ENCODE measurements around the gene YPEL3.

YPEL3 gene

DNA sequence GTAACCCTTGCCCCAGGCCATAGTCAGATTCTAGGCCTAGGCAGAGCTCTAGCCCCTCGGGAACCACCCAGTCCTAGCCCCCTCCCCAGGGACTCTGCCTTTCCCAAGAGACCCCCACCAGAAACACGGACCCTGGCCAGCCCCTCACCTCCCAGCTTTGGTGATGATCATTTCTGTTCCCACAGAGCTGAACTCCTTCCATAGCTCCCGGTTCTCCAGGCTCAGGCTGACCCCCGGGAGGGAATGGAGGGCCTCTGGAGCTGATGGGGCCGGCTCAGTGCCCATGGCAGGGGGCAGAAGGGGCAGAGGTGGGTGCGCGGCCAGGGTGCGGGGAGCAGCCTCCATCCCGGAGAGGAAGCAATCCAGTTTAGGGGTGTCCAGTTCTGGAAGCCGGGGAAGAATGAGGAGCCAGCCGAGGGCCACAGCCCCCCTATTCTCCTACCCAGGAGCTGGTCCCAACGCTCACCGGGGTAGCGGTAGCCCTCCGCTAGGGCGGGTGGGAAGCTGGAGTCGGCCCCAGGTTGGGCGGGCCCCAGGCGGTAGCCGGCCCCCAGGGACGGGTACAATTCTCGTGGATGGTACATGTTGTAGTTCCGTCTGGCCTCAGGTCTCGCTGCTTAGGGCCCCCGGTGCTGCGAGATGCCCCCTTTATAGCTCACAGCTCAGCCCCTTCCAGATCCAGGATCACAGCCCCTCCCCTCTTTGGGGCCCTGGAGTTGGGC is 5.2 kb downstream of the YPEL3 start:
- no peak for DNase-seq (ENCODE audit: low spot score)

DNA sequence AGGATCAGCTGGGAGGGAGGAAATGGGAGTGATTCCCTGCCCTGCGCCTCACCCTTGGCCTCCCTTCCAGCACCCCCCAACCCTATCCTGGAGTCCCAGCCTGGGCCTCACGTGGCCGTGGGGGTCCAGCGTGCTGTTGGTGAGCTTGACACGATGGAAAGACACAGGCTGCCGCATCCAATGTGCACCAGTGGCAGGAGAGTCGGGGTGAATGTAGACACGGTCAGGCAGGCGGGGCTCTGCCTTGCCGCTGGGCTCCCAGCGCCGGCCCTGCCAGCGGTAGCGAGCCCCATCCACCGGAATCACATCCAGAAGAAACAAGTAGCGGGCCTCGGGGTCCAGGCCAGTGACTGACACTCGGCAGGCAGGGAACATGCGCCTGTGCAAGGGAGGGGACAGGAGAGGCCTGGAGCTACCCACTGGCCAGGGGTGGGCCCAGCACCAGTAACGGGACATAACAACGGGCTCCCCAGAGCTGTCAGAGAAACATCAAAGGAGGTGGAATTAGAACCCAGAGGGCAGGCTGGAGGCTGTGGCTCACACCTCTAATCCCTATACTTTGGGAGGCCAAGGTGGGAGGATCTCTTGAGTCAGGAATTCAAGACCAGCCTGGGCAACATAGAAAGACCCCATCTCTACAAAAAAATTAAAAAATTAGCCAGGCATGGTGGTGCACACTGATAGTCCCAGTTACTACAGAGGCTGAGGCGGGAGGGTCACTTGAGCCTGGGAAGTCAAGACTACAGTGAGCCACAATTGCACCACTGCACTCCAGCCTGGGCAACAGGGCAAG is 7.0 kb downstream of the YPEL3 start:
- no peak for DNase-seq (ENCODE audit: low spot score)

DNA sequence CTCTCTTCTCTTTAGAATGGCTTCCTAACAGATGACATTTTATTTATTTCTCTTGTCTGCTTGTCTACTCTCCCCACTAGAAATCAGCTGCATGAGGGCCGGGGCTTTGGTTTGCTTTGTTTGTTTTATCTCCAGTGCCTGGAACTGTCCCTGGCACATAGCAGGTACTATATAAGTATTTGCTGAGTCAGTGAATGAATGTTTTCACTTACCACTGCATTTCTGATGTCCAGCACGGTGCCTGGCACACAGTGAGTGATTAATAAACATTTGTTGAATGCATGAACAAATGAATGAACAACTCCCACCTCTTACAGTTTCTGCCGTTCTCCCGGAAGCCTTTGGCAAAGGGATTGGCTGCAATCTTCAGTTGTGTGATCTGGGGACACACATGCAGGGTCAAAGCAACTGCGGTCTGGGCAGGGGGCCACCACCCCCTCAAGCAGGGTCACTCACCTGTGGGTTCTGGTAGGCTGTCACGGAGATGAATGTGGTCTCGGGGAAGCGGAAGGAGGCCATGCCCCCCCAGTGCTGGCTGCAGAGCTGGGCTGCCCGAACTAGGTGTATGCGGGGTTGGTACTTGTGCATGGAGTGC is 7.7 kb downstream of the YPEL3 start:
- no peak for DNase-seq (ENCODE audit: low spot score)

DNA sequence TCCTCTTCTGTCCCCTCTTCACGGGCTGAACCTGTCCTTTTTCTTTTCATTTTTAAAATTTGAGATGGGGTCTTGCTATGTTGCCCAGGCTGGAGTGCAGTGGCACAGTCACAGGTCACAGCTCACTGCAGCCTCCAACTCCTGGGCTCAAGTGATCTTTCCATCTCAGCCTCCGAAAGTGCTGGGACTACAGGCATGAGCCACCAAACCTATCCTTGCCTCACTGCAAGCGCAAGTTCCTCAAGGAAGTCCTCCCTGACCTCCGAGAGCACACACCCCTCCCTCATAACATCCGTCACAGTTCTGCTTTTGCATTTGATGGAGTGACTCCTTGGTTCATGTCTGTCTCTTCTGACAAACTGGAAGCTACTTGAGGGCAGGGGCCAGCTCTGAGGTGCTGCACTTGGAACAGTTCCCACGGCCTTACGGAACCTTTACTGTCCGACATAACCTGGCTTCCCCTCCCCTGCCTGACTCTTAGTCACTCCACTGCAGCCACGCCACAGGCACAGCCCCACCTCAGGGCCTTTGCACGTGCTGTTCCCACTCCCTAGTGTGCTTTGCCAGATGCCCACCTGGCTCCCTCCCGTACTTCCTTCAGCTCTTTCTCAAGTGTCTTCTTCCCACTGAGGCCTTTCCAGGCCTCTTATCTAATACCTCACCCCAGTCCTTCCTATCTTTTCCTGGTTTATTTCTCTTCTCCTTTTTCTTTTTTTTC is 8.7 kb downstream of the YPEL3 start:
- DNase-seq (ENCODE audit: low spot score) = no peak

DNA sequence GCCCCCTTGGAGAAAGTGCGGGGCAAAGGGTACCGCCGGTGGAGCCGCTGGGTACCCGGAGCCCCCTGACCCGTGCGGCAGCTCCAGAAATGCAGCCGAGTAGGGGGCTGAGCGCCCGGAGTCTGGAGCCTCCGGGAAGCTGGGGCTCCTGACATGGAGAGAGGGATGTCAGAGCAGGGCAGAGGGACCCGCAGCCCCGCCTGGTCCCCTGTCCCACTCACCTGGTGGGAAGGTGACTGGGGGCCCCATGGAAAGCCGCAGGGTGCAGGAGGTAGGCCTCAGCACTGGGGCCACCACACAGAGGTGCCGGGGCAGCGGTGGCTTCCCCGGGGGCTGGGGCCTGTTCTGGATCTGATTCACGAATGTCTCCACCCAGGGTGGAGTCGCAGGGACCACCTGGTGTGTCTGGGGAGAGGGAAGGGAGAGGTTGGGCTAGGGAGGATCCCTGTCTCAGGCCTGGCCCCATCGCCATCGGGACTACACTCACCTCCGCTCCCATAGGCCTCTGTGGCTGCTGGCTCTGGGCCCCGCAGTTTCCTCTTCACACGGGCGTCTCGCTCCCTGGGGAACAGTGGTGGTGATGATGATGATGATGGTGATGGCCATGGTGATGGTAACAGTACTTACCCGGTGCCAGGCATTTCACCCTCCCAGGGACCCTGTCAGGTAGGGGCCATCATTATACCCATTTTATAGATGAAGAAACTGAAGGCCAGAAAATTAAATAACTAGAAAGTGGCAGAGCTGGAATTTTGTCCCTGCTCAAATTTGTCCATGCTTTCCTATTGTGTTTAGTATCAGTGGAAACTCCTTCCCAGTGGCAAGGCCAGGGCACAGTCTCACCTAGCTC is 9.5 kb downstream of the YPEL3 start:
- DNase-seq (ENCODE audit: low spot score) = no peak

DNA sequence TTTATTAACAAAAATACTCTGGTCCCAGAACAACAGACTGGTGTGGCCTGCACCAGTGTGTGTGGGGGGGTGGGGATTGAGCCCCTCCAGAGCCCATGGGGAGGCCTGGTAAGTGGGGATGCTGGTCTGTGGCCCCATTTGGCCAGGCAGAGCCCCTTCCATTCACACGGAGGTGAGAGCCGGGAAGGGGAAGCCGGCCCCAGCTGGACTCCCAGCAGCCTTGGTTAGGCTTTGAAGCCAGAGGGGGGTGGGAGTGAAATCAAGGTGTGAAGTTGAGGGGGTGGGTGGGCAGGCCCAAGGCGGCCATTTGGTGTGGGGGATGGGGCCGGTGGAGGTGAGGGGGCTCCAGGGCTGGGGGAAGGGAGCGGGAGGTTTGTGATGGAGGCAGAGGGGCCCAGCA is 10.2 kb downstream of the YPEL3 start:
- no peak for DNase-seq (ENCODE audit: low spot score)

DNA sequence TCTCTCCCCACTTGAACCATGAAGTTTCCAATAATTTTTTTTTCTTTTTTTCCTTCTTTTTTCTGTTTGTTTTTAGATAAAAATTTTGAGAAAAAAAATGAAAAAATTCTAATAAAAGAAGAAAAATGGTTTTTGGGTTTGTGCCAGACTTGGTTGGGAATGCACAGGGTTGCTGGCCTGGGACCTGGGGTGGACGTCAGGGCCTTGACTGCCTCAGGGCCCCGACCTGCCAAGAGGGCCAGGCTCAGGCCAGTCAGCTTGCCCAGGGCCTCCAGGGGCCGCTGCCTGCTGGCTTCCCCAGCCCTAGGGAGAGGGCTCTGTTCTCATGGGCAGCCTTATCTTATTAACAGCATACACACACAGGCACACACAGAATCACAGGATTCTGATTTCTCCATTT is 10.8 kb downstream of the YPEL3 start:
- DNase-seq (ENCODE audit: low spot score) = no peak

DNA sequence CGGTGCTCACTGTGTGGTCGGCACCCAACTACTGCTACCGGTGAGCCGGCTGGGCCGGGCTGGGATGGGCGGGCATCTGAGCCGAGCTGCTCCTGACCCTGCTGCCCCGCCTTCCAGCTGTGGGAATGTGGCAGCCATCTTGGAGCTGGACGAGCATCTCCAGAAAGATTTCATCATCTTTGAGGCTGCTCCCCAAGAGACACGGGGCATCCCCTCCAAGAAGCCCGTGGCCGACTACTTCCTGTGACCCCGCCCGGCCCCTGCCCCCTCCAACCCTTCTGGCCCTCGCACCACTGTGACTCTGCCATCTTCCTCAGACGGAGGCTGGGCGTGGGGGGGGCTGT is 11.2 kb downstream of the YPEL3 start:
- no peak for DNase-seq (ENCODE audit: low spot score)

DNA sequence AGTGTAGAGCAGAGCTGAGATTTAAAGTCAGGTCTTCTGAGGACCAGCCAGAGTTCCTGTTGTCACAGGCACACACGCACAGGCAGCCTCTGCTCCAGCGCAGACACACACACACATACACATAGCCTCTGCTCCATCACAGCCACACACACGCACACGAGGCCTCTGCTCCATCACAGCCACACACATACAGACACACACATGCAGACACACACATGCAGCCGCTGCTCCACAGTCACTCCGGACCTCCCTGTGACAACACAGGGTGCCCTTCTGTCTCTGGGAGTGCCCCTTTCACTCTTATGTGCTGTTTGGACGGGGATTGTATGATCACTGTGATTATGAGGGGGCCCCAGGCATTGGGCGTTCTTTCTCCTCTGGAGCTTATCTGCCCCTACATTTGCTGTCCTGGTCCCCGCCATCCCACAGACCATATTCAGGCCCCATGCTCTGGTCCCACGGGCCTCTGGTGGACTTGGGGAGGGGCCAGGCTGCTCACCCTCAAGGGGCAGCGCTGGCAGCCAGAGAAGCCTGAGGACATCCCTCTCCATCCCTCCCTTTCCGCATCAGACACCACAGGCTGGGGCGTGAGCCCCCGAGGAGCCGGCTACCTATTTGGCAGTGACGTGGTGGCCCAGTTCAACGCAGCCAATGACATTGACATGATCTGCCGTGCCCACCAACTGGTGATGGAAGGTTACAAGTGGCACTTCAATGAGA is 11.8 kb downstream of the YPEL3 start:
- no peak for DNase-seq (ENCODE audit: low spot score)

DNA sequence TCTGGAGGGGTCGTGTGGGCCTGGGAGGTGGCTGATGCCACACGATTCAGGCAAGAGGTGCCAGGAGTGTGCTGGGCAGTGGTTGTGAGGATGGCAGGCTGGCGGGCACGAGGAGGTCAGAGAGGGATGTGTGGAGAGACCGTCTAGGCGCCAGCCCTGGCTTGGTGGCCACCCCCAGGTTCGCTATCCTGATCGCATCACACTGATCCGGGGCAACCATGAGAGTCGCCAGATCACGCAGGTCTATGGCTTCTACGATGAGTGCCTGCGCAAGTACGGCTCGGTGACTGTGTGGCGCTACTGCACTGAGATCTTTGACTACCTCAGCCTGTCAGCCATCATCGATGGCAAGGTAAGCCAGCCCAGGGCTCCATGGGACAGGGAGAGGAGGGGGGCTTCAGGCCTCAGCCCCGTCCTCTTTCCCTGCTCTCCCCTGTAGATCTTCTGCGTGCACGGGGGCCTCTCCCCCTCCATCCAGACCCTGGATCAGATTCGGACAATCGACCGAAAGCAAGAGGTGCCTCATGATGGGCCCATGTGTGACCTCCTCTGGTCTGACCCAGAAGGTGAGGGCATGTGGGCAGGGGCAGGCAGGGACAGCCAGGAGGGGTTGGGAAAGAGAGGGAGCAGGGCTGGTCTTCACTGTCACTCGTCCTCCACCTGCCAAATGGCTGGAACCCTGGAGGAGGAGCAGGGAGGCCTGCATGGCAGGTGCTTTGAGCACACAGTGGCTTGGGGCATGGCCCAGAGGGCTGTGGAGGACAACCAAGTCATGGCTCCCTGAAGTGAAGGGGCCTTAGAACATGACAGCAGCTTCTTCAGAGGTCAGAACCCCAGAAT is 12.6 kb downstream of the YPEL3 start:
- no peak for DNase-seq (ENCODE audit: low spot score)

DNA sequence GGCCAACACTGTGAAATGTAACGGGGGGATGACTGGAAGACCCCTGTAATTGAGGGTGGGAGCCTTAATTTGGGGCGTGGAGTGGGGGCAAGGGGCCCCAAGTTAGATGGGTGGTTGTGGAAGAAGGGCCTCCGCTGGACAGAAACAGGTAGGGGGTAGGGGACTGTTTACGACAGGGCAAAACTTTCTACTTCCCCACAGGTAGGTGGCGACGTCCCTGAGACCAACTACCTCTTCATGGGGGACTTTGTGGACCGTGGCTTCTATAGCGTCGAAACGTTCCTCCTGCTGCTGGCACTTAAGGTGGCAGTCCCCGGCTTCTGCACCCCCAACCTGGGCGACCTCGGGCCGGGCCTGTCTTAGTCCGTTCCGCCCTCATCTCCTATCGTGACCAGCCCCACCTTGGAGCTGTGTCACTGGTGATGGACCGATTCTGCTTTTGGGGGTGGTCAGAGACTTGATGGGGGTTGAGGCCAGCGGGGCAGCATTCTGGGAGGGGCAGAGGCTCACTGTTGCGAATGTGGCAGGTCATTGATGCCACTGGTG is 13.4 kb downstream of the YPEL3 start:
- no peak for DNase-seq (ENCODE audit: low spot score)

DNA sequence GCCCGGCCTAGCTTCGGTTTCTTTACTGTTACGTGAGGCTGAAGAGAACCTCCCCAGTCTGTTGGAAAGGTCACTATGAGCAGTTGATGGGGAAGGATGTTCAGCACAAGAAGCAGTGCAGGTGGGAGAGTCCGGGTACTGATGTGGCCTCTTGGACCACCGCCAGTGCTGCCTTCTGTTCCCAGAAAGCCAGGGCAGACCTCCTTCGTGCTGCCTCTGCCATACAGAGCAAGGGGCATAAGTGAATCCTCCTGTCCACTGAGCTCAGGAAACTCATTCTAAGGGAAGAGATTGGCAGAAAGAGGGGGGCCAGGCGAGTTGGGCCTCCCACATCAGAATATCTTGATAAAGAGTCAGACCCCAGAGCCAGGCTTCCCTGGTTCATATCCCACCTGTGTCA is 16.5 kb downstream of the YPEL3 start:
- no peak for DNase-seq (ENCODE audit: low spot score)

DNA sequence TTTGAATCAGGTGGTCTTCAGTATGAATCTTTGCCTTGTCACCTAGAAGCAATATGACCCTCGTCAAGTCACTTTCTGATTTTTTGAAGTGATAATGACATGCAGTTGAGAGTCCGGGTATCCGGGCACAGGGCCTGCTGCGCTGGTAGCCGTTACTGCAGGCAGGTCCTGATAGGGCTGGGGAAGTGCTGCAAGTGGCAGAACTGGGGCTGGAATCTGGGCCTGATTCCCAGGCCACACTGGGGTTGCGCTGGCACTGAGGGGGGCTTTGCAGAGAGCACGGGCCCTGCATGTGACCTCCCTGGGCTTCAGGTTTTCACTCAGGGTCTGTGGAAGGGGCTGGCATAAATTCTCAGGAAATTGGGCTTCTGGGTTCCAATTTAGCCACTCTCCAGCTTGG is 17.3 kb downstream of the YPEL3 start:
- DNase-seq (ENCODE audit: low spot score) = no peak

DNA sequence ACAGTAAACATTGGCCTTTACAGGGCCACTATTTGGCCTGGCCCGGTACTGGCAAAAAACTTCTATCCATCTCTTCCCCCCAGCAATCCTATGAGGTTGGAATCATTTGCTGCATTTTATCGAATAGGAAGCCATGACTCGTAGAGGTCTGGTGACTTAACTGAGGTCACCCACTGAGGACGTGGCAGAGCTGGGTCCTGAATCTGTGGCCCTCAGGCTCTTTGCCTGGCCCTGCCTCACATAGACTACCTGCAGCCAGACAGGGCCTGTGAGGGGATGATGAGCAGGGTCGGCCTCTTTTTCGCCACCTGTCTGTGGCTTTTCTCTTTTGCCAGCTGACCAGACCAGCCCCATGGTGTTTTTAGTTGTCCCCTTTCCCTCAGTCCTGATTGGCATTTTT is 18.4 kb downstream of the YPEL3 start:
- DNase-seq (ENCODE audit: low spot score) = no peak

DNA sequence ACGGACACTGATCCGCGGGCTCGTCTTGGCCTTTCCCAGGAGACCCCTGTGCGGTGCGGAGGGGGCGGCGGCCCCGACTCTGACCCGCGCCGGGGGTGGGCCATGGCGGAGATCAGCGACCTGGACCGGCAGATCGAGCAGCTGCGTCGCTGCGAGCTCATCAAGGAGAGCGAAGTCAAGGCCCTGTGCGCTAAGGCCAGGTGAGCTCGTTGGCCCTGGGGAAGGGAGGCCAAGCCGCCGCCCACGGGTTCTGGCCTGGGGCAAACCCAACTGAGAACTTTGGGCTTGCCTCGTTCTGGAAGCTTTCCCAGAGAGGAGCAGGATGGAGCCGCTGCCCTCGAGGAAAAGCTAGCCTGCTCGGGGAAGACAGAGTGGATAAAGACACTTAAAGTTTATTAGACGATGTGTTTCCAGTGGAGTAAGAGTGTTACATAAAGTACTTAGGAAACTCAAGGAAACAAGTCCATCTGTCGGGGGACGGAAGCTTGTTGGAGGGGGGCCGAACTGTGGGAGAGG is 19.7 kb downstream of the YPEL3 start:
- DNase-seq (ENCODE audit: low spot score) = no peak

DNA sequence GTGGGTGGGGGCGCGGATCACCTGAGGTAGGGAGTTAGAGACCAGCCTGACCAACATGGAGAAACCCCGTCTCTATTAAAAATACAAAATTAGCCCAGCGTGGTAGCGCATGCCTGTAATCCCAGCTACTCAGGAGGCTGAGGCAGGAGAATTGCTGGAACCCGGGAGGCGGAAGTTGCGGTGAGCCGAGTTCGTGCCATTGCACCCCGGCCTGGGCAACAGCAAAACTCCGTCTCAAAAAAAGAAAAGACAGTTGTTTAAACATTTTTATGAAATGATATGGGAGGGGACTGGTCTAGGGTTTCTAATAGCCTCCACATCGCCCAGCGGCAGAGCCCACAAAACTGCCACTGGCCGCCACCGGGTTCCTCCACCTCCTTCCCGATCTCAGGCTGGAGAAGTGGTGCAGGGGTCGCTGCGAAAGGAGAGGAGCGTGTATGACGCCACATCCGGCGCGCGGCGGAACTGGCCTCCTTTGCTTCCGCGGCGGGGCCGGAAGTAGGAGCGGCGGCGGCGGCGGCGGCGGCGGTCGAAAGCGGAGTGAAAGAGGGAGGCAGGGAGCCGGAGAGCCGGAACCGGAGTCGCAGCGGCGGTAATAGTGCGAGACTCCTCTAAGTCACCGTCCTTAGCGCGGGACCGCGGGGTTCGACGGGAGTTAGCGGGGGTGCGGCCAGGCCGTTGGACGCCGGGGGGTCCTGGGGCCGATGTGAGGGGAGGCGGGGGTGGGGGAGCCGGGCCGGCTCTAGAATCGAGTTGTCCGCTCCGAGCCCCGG is 20.3 kb downstream of the YPEL3 start, which contains the start of gene PPP4C:
Gene PPP4C (plus strand): TSS at position 492 of the 773 bp plus-strand sequence. CDS start 384 bp downstream, outside the sequence.
- peak; percentile 94 for DNase-seq (ENCODE audit: low spot score)

DNA sequence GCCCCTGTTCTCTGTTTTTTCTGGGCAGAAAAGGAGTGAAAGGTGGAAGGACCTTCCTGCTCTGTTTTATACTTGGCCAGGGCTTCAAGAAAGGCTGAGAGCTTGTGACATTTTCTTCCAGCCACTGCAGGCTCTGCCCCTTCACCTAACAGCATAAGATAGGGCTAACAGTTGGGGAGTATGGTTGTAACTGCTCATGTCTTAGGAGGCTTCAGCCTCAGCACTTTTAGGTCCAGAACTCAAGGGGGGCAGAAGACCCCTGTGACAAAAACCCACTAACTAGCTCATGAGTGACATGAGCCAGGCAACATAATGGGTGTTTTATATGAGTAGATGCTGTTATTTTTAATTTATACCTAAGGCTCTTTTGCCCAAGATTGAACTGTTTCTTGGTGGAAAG is 25.5 kb downstream of the YPEL3 start:
- DNase-seq (ENCODE audit: low spot score) = no peak

DNA sequence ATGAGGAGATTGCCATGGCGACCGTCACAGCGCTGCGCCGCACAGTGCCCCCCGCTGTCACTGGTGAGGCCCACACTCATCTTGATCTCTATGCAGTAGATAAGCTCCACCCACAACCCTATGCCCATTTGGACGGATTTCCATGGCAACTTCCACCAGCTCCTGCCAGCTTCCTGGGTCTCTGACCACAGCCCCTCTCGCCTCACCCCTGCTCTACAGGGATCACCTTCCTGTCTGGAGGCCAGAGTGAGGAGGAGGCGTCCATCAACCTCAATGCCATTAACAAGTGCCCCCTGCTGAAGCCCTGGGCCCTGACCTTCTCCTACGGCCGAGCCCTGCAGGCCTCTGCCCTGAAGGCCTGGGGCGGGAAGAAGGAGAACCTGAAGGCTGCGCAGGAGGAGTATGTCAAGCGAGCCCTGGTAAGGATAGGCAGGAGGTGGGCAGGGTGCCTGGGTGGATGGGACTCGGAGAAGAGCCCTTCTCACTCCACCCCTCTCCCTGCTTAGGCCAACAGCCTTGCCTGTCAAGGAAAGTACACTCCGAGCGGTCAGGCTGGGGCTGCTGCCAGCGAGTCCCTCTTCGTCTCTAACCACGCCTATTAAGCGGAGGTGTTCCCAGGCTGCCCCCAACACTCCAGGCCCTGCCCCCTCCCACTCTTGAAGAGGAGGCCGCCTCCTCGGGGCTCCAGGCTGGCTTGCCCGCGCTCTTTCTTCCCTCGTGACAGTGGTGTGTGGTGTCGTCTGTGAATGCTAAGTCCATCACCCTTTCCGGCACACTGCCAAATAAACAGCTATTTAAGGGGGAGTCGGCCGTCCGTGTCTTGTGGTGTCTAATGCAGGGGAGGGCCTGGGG is 26.2 kb downstream of the YPEL3 start:
- DNase-seq (ENCODE audit: low spot score) = no peak
